Ovary (tissue), 3 donors: ENCODE data around the gene WFIKKN2.

ENCODE experiments used
- CTCF ChIP-seq, 3 donors: fragments of 450-650 bp in 2 of 3; fragments of 200-600 bp in 1 of 3; IDR thresholded peaks; one replicate each; pipeline versions ENCODE4 v1.5.1 to v1.8.0; 2016 to 2022; ENCODE audit warnings: antibody characterized with exemption in 3 of 3, mild to moderate bottlenecking in 1 of 3
- POLR2A ChIP-seq: fragments of 450-650 bp; IDR thresholded peaks from one replicate; pipeline ENCODE4 v1.6.1; 2017; ENCODE audit warnings: antibody characterized with exemption, mild to moderate bottlenecking, moderate library complexity
- donor health status: DM: no; HTN: no; CAD: no.

- no peak for TF ChIP-seq CTCF (IDR thresholded peaks at IDR 0.05)
- no peak for TF ChIP-seq POLR2A
Measured at GRCh38 chr17:50807009-50807408, 28.4 kb upstream of the WFIKKN2 start.
